ENCODE data around the gene FAM186B. TPM values are rescaled to one million over a fixed set of nuclear protein-coding genes. Genes with fewer than 3 reads are reported as not detected.

Gene FAM186B, protein sequence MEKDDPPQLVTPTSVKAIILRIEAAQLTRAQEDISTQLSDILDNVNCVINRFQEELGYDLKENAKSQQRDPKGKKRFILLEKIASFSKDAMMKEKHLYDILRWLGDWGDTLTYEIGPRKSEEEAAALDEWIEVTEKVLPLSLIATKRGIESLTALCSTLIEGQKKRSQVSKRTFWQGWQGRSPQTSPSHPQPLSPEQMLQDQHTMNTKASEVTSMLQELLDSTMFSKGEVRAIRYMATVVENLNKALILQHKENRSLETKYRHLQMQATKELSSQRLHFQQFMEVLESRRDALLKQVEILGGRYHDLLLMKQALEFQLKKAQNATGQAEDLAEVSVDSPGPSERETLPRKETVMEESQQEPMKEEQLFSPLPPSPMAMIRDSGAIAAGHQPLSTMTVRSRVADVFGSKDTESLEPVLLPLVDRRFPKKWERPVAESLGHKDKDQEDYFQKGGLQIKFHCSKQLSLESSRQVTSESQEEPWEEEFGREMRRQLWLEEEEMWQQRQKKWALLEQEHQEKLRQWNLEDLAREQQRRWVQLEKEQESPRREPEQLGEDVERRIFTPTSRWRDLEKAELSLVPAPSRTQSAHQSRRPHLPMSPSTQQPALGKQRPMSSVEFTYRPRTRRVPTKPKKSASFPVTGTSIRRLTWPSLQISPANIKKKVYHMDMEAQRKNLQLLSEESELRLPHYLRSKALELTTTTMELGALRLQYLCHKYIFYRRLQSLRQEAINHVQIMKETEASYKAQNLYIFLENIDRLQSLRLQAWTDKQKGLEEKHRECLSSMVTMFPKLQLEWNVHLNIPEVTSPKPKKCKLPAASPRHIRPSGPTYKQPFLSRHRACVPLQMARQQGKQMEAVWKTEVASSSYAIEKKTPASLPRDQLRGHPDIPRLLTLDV
- total RNA-seq (2022; extraction: Qiagen RNA extraction) = 0.08 to 0.16 TPM (median 0.12 TPM) in 5 replicates

GRCh38 chr12:49605539-49605938 is at the start of gene FAM186B:
TSS of gene FAM186B (minus strand) at chr12:49605639. CDS start at chr12:49605477, 162 bp downstream.

DNA sequence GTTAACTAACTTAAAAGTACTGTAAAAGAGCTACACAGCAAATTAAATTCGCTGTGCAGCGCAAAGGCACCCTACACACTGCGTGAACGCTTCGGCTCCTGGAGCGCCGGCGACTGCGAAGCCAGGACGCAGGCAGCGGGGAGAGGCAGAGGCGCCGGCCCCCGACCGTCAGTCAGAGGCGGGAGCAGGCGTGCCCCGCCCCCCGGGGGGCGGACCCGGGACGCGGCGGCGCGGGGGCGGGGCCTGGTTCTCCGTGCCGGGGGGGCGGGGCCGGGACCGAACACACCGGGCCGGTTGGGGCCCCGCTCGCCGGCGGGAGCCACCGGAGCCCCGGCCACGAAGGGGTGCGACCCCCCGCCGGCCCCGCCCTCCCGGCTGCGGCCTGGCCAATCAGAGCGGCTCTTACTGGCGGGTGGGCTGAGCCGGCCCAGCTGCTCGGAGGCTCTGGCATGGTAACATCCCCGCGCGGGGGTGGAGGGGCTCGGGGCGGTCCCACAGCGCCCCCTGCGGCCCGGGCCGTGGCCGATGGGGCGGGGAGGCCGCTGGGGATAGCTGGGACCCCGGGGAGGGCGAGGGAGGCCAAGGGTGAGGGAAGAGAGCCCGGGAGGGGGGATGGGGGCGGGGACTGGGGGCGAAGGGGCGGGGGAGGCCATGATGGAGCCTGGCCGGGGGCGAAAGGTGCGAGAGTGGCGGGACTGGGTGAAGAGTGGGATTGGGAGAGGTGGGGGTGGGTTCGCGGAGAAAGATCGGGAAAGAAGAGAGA is 17.9 kb upstream of the FAM186B start, which contains the start of gene PRPF40B:
Gene PRPF40B, plus strand, starts transcription at position 420 of the 763 bp plus-strand sequence. Its CDS starts 30 bp downstream, at position 450.

DNA sequence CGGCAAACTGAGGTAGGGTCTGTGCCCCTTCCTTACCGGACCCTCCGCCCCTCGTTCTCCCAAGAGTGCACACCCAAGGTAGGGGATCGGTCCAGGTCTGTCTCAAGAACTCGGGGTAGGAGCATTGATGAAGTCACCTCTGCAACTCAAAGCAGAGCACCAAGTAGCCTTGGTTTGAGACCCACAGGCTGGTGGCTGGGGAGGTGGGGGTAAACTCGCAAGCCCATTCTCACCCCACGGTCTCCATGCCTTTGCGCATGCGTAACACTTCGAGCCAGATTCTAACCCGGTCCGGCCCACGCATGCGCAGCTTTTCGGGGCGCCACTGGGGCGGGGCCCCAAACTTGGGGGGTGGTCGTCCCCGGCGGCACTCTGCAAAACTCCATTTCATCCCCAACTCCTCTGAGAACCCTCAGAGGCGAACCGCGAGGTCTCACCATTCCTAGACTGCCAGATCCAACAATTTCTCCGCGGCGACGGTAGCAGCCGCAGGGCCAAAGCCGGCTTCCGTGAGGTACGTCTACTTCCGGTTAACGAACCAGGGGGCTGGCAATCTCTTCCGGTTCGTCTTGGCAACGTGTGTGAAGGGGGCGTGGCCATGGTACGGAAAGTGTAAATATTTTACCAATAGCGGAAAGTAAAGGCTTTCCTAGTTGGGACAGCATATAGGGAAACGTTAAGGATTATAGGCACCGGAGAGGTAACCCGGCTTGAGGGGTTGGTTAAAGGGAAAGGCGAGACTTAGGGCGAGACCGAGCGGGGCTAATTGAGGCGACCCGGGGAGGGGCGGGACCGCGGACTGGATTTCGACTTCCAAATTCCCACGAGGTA is 37.6 kb downstream of the FAM186B start, which contains the start of gene MCRS1:
Gene MCRS1, minus strand, starts transcription at position 532 of the 831 bp plus-strand sequence. CDS start 1,411 bp downstream, outside the sequence.

DNA sequence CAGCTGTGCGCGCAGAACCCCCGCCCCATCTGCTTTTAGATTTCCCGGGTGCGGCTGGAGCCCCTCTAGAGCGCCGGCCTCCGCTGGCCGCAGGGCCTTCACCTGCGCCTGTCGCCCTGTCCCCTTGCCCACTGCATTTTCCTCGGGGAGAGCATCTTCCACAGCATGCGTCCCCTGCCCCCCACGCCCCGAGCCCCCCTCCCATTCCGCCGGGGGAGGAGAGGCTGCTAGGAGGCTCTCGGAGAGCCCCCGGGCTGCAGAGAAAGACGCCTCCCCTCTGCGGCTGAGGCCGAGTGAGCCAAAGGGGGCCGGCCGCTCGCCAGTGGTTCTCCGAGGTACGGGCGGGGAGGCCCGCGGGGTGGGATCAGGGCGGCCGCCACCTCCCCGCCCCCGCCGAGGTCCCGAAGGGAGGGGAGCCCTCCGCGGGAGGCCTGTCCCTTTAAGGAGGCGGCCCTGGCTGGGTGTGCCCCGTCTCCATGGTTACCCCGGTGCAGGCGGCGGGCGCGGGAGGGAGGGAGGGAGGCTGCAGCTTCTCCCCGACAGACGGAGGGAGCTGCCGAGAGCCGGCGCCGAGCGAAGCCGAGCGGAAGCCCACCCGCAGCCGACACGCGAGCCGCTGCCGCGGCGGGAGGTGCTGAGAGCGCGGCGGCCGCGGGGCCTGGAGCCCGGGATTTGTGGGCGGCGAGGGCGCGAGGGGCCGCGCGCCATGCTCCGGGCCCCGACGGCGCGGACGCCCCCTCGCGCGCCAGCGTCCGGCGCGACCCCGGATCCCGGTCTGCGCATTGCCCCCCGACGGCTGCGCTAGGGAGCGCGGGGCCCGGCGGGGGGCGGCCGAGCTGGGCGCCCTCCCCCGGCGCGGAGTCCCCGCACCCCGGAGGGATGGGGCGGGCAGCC is 66.7 kb downstream of the FAM186B start, which contains the start of gene KCNH3:
Gene KCNH3, plus strand, starts transcription at position 521 of the 894 bp plus-strand sequence. CDS start 387 bp downstream, outside the sequence.

Other genes with a start within 250 kb of the FAM186B start
- 26.6 to 33.4 TPM (median 31.5 TPM) in 5 replicates for gene SPATS2, start 238.2 kb downstream of the FAM186B start, total RNA-seq (2022; extraction: Qiagen RNA extraction)
- gene KCNH3, start 66.6 kb downstream of the FAM186B start, total RNA-seq (2022; extraction: Qiagen RNA extraction) = 1.8 to 2.9 TPM (median 2.8 TPM) in 5 replicates
- gene MCRS1, start 37.5 kb downstream of the FAM186B start, total RNA-seq (2022; extraction: Qiagen RNA extraction) = 60.1 to 70.8 TPM (median 68.3 TPM) in 5 replicates
- 5.6 to 9.4 TPM (median 7.4 TPM) in 5 replicates for gene PRPF40B, start 17.9 kb upstream of the FAM186B start, total RNA-seq (2022; extraction: Qiagen RNA extraction)
- gene FMNL3, start 101.8 kb upstream of the FAM186B start, total RNA-seq (2022; extraction: Qiagen RNA extraction) = 1.3 to 2.2 TPM (median 1.9 TPM) in 5 replicates
- 411 to 501 TPM (median 491 TPM) in 5 replicates for gene TMBIM6, start 135.9 kb upstream of the FAM186B start, total RNA-seq (2022; extraction: Qiagen RNA extraction)
- 7.3 to 9.7 TPM (median 8.5 TPM) in 5 replicates for gene NCKAP5L, start 222.8 kb upstream of the FAM186B start, total RNA-seq (2022; extraction: Qiagen RNA extraction)
- gene BCDIN3D, start 237.5 kb upstream of the FAM186B start, total RNA-seq (2022; extraction: Qiagen RNA extraction) = 4.3 to 4.6 TPM (median 4.4 TPM) in 5 replicates

All from A549 treated with CORT108297 at 1 μM for 4 hours (cell line).